ENCODE results near the gene TNFRSF8.
"Not testable (repeated sequence)": the region's sequence is repeated elsewhere in the genome, so short reads cannot be mapped to it uniquely, and the experiment has no call there.

Gene TNFRSF8

GRCh38 chr1:12098786-12099185, 35.7 kb downstream of the TNFRSF8 start:
- no peaks in the 10 kb centered on the region for H3K79me1 ChIP-seq (ENCODE audit: low read depth, low read length)
- no peak overlapping the region for H3K4ac ChIP-seq (ENCODE audit: low read length)
- no peak overlapping the region for H4K91ac ChIP-seq (ENCODE audit: low read depth, low read length, poor library complexity)
- H3K4me3 ChIP-seq (ENCODE audit: low read length in 2 of 2): no peak overlapping the region
- H3K4me1 ChIP-seq (ENCODE audit: control insufficient read depth in 2 of 2, insufficient read depth in 1 of 2, low read depth in 1 of 2, low read length in 2 of 2): no peaks in the 10 kb centered on the region
- no peak overlapping the region for H3K4me2 ChIP-seq (ENCODE audit: insufficient read depth, low read length, poor library complexity, severe bottlenecking)
- H2AK5ac ChIP-seq (ENCODE audit: low read depth, low read length): no peak overlapping the region
- DNase-seq (ENCODE audit: low spot score): no peak
- no peak overlapping the region for H4K8ac ChIP-seq (ENCODE audit: low read depth, low read length)
- no peaks in the 10 kb centered on the region for H3K36me3 ChIP-seq (replicated peaks in 1 of 2; ENCODE audit: control insufficient read depth in 2 of 2, insufficient read depth in 2 of 2, low read length in 2 of 2)
- no peak overlapping the region for H3K23ac ChIP-seq (ENCODE audit: low read depth, low read length, poor library complexity)
- no peak overlapping the region for H2BK5ac ChIP-seq (ENCODE audit: low read length)
- no peaks in the 10 kb centered on the region for H3K9me3 ChIP-seq (replicated peaks in 1 of 2; ENCODE audit: control insufficient read depth in 2 of 2, insufficient read depth in 1 of 2, low read depth in 1 of 2, low read length in 2 of 2)
- no peak overlapping the region for H2BK120ac ChIP-seq (ENCODE audit: low read depth, low read length)
- H3K14ac ChIP-seq (ENCODE audit: low read length): no peak overlapping the region
- no peak overlapping the region for H2AFZ ChIP-seq (ENCODE audit: low read length)
- peaks cover 0 to 2% (median 0%) of the 10 kb centered on the region in 3 experiments for H3K27me3 ChIP-seq (ENCODE audit: control insufficient read depth in 3 of 3, insufficient read depth in 3 of 3, low read depth in 1 of 3, low read length in 3 of 3)
- H2BK15ac ChIP-seq (ENCODE audit: low read length): no peak overlapping the region
- no peak overlapping the region for H3K18ac ChIP-seq (ENCODE audit: low read length)
- no peak overlapping the region for H3K27ac ChIP-seq (replicated peaks; ENCODE audit: low read length)
- WGBS, 2 donors (ENCODE audit: extremely low coverage in 2 of 2, insufficient read length in 2 of 2, insufficient replicate concordance in 1 of 2): no CpG with 5 or more reads among the region's 1 CpG
- H2BK12ac ChIP-seq (ENCODE audit: low read length): no peak overlapping the region
- no peak overlapping the region for H3K9ac ChIP-seq (ENCODE audit: low read depth, low read length, poor library complexity)

GRCh38 chr1:12099610-12100009, 36.5 kb downstream of the TNFRSF8 start:
- Histone ChIP-seq H2AFZ (ENCODE audit: low read length) (no peak overlapping the region), H2BK12ac (ENCODE audit: low read length) (no peak overlapping the region), H3K4ac (ENCODE audit: low read length) (no peak overlapping the region), H3K36me3 (replicated peaks in 1 of 2; ENCODE audit: control insufficient read depth in 2 of 2, insufficient read depth in 2 of 2, low read length in 2 of 2) (no peaks in the 10 kb centered on the region), H3K4me2 (ENCODE audit: insufficient read depth, low read length, poor library complexity, severe bottlenecking) (no peak overlapping the region), H2BK5ac (ENCODE audit: low read length) (no peak overlapping the region), H3K14ac (ENCODE audit: low read length) (no peak overlapping the region), H2BK15ac (ENCODE audit: low read length) (no peak overlapping the region), H3K9me3 (replicated peaks in 1 of 2; ENCODE audit: control insufficient read depth in 2 of 2, insufficient read depth in 1 of 2, low read depth in 1 of 2, low read length in 2 of 2) (no peaks in the 10 kb centered on the region), H3K79me1 (ENCODE audit: low read depth, low read length) (no peaks in the 10 kb centered on the region), H3K4me3 (ENCODE audit: low read length in 2 of 2) (no peak overlapping the region), H2BK120ac (ENCODE audit: low read depth, low read length) (no peak overlapping the region), H2AK5ac (ENCODE audit: low read depth, low read length) (no peak overlapping the region), H3K4me1 (ENCODE audit: control insufficient read depth in 2 of 2, insufficient read depth in 1 of 2, low read depth in 1 of 2, low read length in 2 of 2) (no peaks in the 10 kb centered on the region), H3K18ac (ENCODE audit: low read length) (no peak overlapping the region), H3K9ac (ENCODE audit: low read depth, low read length, poor library complexity) (no peak overlapping the region), H3K23ac (ENCODE audit: low read depth, low read length, poor library complexity) (no peak overlapping the region), H3K27me3 (ENCODE audit: control insufficient read depth in 3 of 3, insufficient read depth in 3 of 3, low read depth in 1 of 3, low read length in 3 of 3) (peaks cover 0 to 3% (median 0%) of the 10 kb centered on the region in 3 experiments), H3K27ac (replicated peaks; ENCODE audit: low read length) (no peak overlapping the region), H4K8ac (ENCODE audit: low read depth, low read length) (no peak overlapping the region), H4K91ac (ENCODE audit: low read depth, low read length, poor library complexity) (no peak overlapping the region)
- DNase-seq (ENCODE audit: low spot score): no peak
- no CpG with 5 or more reads among the region's 7 CpGs for WGBS, 2 donors (ENCODE audit: extremely low coverage in 2 of 2, insufficient read length in 2 of 2, insufficient replicate concordance in 1 of 2)

- no peak overlapping the region for H4K91ac ChIP-seq (ENCODE audit: low read depth, low read length, poor library complexity)
- no peak overlapping the region for H3K9ac ChIP-seq (ENCODE audit: low read depth, low read length, poor library complexity)
- H2BK12ac ChIP-seq (ENCODE audit: low read length): no peak overlapping the region
- no peak overlapping the region for H2AFZ ChIP-seq (ENCODE audit: low read length)
- H2BK5ac ChIP-seq (ENCODE audit: low read length): no peak overlapping the region
- H2AK5ac ChIP-seq (ENCODE audit: low read depth, low read length): no peak overlapping the region
- no peaks in the 10 kb centered on the region for H3K9me3 ChIP-seq (replicated peaks in 1 of 2; ENCODE audit: control insufficient read depth in 2 of 2, insufficient read depth in 1 of 2, low read depth in 1 of 2, low read length in 2 of 2)
- no peaks in the 10 kb centered on the region for H3K4me1 ChIP-seq (ENCODE audit: control insufficient read depth in 2 of 2, insufficient read depth in 1 of 2, low read depth in 1 of 2, low read length in 2 of 2)
- no peak for DNase-seq (ENCODE audit: low spot score)
- H3K27ac ChIP-seq (replicated peaks; ENCODE audit: low read length): no peak overlapping the region
- no CpG with 5 or more reads among the region's 6 CpGs for WGBS, 2 donors (ENCODE audit: extremely low coverage in 2 of 2, insufficient read length in 2 of 2, insufficient replicate concordance in 1 of 2)
- H3K14ac ChIP-seq (ENCODE audit: low read length): no peak overlapping the region
- no peak overlapping the region for H2BK15ac ChIP-seq (ENCODE audit: low read length)
- H3K36me3 ChIP-seq (replicated peaks in 1 of 2; ENCODE audit: control insufficient read depth in 2 of 2, insufficient read depth in 2 of 2, low read length in 2 of 2): no peaks in the 10 kb centered on the region
- no peak overlapping the region for H4K8ac ChIP-seq (ENCODE audit: low read depth, low read length)
- H3K27me3 ChIP-seq (ENCODE audit: control insufficient read depth in 3 of 3, insufficient read depth in 3 of 3, low read depth in 1 of 3, low read length in 3 of 3): peaks cover 0 to 8% (median 0%) of the 10 kb centered on the region in 3 experiments
- no peaks in the 10 kb centered on the region for H3K79me1 ChIP-seq (ENCODE audit: low read depth, low read length)
- H3K4me2 ChIP-seq (ENCODE audit: insufficient read depth, low read length, poor library complexity, severe bottlenecking): no peak overlapping the region
- H3K4ac ChIP-seq (ENCODE audit: low read length): no peak overlapping the region
- H3K4me3 ChIP-seq (ENCODE audit: low read length in 2 of 2): no peak overlapping the region
- no peak overlapping the region for H3K23ac ChIP-seq (ENCODE audit: low read depth, low read length, poor library complexity)
- no peak overlapping the region for H3K18ac ChIP-seq (ENCODE audit: low read length)
- no peak overlapping the region for H2BK120ac ChIP-seq (ENCODE audit: low read depth, low read length)
These were observed 37.0 kb downstream of the TNFRSF8 start for GRCh38 chr1:12100071-12100470.

GRCh38 chr1:12101120-12101519, 38.0 kb downstream of the TNFRSF8 start:
- H4K91ac ChIP-seq (ENCODE audit: low read depth, low read length, poor library complexity); H3K4me2 ChIP-seq (ENCODE audit: insufficient read depth, low read length, poor library complexity, severe bottlenecking); H2AFZ ChIP-seq (ENCODE audit: low read length); H3K79me1 ChIP-seq (ENCODE audit: low read depth, low read length); H2BK15ac ChIP-seq (ENCODE audit: low read length); H3K9me3 ChIP-seq (replicated peaks in 1 of 2; ENCODE audit: control insufficient read depth in 2 of 2, insufficient read depth in 1 of 2, low read depth in 1 of 2, low read length in 2 of 2); H3K14ac ChIP-seq (ENCODE audit: low read length); H2BK5ac ChIP-seq (ENCODE audit: low read length); H2AK5ac ChIP-seq (ENCODE audit: low read depth, low read length); H3K4ac ChIP-seq (ENCODE audit: low read length); H3K4me1 ChIP-seq (ENCODE audit: control insufficient read depth in 2 of 2, insufficient read depth in 1 of 2, low read depth in 1 of 2, low read length in 2 of 2); H3K36me3 ChIP-seq (replicated peaks in 1 of 2; ENCODE audit: control insufficient read depth in 2 of 2, insufficient read depth in 2 of 2, low read length in 2 of 2); H3K27ac ChIP-seq (replicated peaks; ENCODE audit: low read length); H3K4me3 ChIP-seq (ENCODE audit: low read length in 2 of 2); H2BK120ac ChIP-seq (ENCODE audit: low read depth, low read length); DNase-seq (ENCODE audit: low spot score); H3K23ac ChIP-seq (ENCODE audit: low read depth, low read length, poor library complexity); H2BK12ac ChIP-seq (ENCODE audit: low read length); H3K18ac ChIP-seq (ENCODE audit: low read length); H3K9ac ChIP-seq (ENCODE audit: low read depth, low read length, poor library complexity); H4K8ac ChIP-seq (ENCODE audit: low read depth, low read length): not testable (repeated sequence)
- H3K27me3 ChIP-seq (ENCODE audit: control insufficient read depth in 3 of 3, insufficient read depth in 3 of 3, low read depth in 1 of 3, low read length in 3 of 3): peaks cover 0 to 10% (median 0%) of the 10 kb centered on the region in 3 experiments
- WGBS, 2 donors (ENCODE audit: extremely low coverage in 2 of 2, insufficient read length in 2 of 2, insufficient replicate concordance in 1 of 2): no CpG with 5 or more reads among the region's 3 CpGs
